ENCODE measurements around the gene PKMYT1. TPM values are rescaled to one million over a fixed set of nuclear protein-coding genes. Genes with fewer than 3 reads are reported as not detected.

Gene PKMYT1
- polyA plus RNA-seq, 1 donor from 2014 or later, result 2.9 TPM

DNA sequence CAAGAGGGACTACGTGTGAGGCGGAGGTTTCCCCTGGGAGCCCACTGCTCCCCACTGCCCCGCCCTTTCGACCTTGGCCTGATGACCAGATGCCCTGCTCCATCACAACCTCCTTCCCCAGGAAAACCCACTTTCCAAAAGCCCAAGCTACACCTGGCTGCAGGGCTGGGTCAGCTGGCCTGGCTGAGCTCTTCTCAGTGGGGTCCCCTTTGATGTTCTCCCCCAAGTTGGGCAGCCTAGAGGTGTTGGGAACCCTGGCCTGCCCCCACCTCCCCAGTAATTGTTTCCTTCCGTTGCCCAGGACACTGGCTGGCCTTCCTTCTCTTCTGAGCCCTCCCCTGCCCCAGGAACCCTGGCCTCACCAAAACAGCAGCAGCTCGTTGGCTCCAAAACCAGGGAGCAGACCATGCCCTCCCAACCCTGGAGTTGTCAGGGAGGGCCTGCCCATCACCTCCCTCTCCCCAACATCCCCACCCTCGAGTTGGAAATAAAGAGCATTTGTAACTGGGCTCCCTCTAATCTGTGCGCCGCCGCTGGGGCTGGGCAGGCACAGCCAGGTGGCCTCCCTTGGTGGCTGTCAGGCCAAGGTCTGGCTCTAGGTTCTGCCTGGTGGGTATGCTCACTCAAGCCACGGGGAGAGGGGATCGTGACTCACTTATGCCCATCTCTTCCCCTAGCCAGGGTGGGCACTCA is 33.9 kb upstream of the PKMYT1 start:
- TF ChIP-seq SMC3 (conservative IDR thresholded peaks at IDR 0.05; ENCODE audit: poor library complexity), result no peak
- TF ChIP-seq TAF1 (IDR thresholded peaks at IDR 0.05; ENCODE audit: low read depth), result no peak
- TF ChIP-seq EZH2 (IDR thresholded peaks at IDR 0.05; ENCODE audit: borderline replicate concordance, insufficient read depth, low read length, poor library complexity, severe bottlenecking), result no peak
- Histone ChIP-seq H2AFZ (ENCODE audit: low read depth, low read length) (no peak overlapping the region), H3K36me3 (ENCODE audit: insufficient read depth, low read length) (no peaks in the 10 kb centered on the region), H3K9me3 (ENCODE audit: low read length) (no peaks in the 10 kb centered on the region), H4K20me1 (ENCODE audit: insufficient read depth) (no peaks in the 10 kb centered on the region), H3F3A (ENCODE audit: insufficient read depth, low read length, poor library complexity, severe bottlenecking) (no peaks in the 10 kb centered on the region), H3K27me3 (ENCODE audit: insufficient read depth, low read depth, low read length) (peaks cover 48% of the 10 kb centered on the region), H3K4me3 (ENCODE audit: low read length) (no peak overlapping the region), H3K4me2 (ENCODE audit: low read length) (no peak overlapping the region), H3K79me2 (replicated peaks; ENCODE audit: insufficient read depth, low read length) (no peaks in the 10 kb centered on the region), H3K9ac (ENCODE audit: low read length) (no peak overlapping the region), H3K9me2 (ENCODE audit: insufficient read depth, low read length) (no peaks in the 10 kb centered on the region), H3K27ac (ENCODE audit: low read length) (no peak overlapping the region)

DNA sequence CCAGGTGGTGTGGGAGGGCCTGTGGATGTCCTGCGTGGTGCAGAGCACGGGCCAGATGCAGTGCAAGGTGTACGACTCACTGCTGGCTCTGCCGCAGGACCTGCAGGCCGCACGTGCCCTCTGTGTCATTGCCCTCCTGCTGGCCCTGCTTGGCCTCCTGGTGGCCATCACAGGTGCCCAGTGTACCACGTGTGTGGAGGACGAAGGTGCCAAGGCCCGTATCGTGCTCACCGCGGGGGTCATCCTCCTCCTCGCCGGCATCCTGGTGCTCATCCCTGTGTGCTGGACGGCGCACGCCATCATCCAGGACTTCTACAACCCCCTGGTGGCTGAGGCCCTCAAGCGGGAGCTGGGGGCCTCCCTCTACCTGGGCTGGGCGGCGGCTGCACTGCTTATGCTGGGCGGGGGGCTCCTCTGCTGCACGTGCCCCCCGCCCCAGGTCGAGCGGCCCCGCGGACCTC is 33.3 kb upstream of the PKMYT1 start:
- TF ChIP-seq EP300 (conservative IDR thresholded peaks at IDR 0.05; ENCODE audit: poor library complexity, severe bottlenecking) (no peak), SMC3 (conservative IDR thresholded peaks at IDR 0.05; ENCODE audit: poor library complexity) (no peak), RAD21 (conservative IDR thresholded peaks at IDR 0.05) (no peak), MXI1 (conservative IDR thresholded peaks at IDR 0.05; ENCODE audit: poor library complexity, severe bottlenecking) (no peak), POLR2AphosphoS5 (IDR thresholded peaks at IDR 0.05) (no peak), EZH2 (IDR thresholded peaks at IDR 0.05; ENCODE audit: borderline replicate concordance, insufficient read depth, low read length, poor library complexity, severe bottlenecking) (no peak), TAF1 (IDR thresholded peaks at IDR 0.05; ENCODE audit: low read depth) (no peak)
- TF ChIP-seq, protein P1, sequence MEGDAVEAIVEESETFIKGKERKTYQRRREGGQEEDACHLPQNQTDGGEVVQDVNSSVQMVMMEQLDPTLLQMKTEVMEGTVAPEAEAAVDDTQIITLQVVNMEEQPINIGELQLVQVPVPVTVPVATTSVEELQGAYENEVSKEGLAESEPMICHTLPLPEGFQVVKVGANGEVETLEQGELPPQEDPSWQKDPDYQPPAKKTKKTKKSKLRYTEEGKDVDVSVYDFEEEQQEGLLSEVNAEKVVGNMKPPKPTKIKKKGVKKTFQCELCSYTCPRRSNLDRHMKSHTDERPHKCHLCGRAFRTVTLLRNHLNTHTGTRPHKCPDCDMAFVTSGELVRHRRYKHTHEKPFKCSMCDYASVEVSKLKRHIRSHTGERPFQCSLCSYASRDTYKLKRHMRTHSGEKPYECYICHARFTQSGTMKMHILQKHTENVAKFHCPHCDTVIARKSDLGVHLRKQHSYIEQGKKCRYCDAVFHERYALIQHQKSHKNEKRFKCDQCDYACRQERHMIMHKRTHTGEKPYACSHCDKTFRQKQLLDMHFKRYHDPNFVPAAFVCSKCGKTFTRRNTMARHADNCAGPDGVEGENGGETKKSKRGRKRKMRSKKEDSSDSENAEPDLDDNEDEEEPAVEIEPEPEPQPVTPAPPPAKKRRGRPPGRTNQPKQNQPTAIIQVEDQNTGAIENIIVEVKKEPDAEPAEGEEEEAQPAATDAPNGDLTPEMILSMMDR (IDR thresholded peaks at IDR 0.05; ENCODE audit: poor library complexity, severe bottlenecking), result no peak
- TF ChIP-seq, protein P2, sequence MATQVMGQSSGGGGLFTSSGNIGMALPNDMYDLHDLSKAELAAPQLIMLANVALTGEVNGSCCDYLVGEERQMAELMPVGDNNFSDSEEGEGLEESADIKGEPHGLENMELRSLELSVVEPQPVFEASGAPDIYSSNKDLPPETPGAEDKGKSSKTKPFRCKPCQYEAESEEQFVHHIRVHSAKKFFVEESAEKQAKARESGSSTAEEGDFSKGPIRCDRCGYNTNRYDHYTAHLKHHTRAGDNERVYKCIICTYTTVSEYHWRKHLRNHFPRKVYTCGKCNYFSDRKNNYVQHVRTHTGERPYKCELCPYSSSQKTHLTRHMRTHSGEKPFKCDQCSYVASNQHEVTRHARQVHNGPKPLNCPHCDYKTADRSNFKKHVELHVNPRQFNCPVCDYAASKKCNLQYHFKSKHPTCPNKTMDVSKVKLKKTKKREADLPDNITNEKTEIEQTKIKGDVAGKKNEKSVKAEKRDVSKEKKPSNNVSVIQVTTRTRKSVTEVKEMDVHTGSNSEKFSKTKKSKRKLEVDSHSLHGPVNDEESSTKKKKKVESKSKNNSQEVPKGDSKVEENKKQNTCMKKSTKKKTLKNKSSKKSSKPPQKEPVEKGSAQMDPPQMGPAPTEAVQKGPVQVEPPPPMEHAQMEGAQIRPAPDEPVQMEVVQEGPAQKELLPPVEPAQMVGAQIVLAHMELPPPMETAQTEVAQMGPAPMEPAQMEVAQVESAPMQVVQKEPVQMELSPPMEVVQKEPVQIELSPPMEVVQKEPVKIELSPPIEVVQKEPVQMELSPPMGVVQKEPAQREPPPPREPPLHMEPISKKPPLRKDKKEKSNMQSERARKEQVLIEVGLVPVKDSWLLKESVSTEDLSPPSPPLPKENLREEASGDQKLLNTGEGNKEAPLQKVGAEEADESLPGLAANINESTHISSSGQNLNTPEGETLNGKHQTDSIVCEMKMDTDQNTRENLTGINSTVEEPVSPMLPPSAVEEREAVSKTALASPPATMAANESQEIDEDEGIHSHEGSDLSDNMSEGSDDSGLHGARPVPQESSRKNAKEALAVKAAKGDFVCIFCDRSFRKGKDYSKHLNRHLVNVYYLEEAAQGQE (IDR thresholded peaks at IDR 0.05; ENCODE audit: borderline replicate concordance), result no peak
- no peaks in the 10 kb centered on the region for H3F3A ChIP-seq (ENCODE audit: insufficient read depth, low read length, poor library complexity, severe bottlenecking)
- H3K9ac ChIP-seq (ENCODE audit: low read length), result no peak overlapping the region
- no peak overlapping the region for H2AFZ ChIP-seq (ENCODE audit: low read depth, low read length)
- no peaks in the 10 kb centered on the region for H3K9me3 ChIP-seq (ENCODE audit: low read length)
- no peaks in the 10 kb centered on the region for H3K9me2 ChIP-seq (ENCODE audit: insufficient read depth, low read length)
- H3K27me3 ChIP-seq (ENCODE audit: insufficient read depth, low read depth, low read length), result peaks cover 52% of the 10 kb centered on the region
- H3K4me2 ChIP-seq (ENCODE audit: low read length), result no peak overlapping the region
- H3K4me3 ChIP-seq (ENCODE audit: low read length), result no peak overlapping the region
- H3K36me3 ChIP-seq (ENCODE audit: insufficient read depth, low read length), result no peaks in the 10 kb centered on the region
- H3K79me2 ChIP-seq (replicated peaks; ENCODE audit: insufficient read depth, low read length), result no peaks in the 10 kb centered on the region
- H4K20me1 ChIP-seq (ENCODE audit: insufficient read depth), result no peaks in the 10 kb centered on the region
- no peak overlapping the region for H3K27ac ChIP-seq (ENCODE audit: low read length)
